ENCODE measurements around the gene MAP3K4. TPM values are rescaled to one million over a fixed set of nuclear protein-coding genes. Genes with fewer than 3 reads are reported as not detected.

MAP3K4 gene, protein sequence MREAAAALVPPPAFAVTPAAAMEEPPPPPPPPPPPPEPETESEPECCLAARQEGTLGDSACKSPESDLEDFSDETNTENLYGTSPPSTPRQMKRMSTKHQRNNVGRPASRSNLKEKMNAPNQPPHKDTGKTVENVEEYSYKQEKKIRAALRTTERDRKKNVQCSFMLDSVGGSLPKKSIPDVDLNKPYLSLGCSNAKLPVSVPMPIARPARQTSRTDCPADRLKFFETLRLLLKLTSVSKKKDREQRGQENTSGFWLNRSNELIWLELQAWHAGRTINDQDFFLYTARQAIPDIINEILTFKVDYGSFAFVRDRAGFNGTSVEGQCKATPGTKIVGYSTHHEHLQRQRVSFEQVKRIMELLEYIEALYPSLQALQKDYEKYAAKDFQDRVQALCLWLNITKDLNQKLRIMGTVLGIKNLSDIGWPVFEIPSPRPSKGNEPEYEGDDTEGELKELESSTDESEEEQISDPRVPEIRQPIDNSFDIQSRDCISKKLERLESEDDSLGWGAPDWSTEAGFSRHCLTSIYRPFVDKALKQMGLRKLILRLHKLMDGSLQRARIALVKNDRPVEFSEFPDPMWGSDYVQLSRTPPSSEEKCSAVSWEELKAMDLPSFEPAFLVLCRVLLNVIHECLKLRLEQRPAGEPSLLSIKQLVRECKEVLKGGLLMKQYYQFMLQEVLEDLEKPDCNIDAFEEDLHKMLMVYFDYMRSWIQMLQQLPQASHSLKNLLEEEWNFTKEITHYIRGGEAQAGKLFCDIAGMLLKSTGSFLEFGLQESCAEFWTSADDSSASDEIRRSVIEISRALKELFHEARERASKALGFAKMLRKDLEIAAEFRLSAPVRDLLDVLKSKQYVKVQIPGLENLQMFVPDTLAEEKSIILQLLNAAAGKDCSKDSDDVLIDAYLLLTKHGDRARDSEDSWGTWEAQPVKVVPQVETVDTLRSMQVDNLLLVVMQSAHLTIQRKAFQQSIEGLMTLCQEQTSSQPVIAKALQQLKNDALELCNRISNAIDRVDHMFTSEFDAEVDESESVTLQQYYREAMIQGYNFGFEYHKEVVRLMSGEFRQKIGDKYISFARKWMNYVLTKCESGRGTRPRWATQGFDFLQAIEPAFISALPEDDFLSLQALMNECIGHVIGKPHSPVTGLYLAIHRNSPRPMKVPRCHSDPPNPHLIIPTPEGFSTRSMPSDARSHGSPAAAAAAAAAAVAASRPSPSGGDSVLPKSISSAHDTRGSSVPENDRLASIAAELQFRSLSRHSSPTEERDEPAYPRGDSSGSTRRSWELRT (N-terminal part only)
- 10.2 TPM for polyA plus RNA-seq (2012; ENCODE audit: low read depth, missing spikeins)

DNA sequence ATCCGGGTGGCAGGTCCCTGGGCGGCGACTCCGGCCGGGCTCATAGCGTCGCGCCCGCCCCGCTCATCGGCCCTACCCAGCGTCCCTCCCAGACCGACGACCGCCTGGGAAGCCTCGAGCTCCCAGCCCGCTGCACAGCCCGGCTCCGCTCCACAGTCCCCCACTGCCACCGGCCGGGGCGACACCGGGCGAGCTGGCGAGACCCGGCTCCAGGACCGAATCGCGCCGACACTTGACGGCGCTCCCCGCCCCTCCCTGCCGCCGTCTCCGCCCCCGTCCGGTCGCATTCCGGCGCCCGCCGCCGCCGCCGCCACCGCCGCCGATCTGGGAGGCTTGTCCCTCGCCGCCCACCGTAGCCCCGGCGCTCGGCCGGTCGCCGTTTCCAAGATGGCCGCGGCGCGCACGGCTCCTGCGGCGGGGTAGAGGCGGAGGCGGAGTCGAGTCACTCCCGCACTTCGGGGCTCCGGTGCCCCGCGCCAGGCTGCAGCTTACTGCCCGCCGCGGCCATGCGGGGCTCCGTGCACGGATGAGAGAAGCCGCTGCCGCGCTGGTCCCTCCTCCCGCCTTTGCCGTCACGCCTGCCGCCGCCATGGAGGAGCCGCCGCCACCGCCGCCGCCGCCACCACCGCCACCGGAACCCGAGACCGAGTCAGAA, at the start of gene MAP3K4:
Gene MAP3K4 (plus strand): TSS at position 364 of the 655 bp plus-strand sequence. CDS start 163 bp downstream, at position 527.
- DNase-seq (ENCODE audit: insufficient read length, low spot score) (peak; percentile 62), FAIRE-seq (peak; percentile 80)
- TF ChIP-seq POLR2AphosphoS5 (IDR thresholded peaks at IDR 0.05; ENCODE audit: low read depth, low read length) (0 out of 2 replicates have a peak, but pooled peaks have one; percentile 24), TAF1 (IDR thresholded peaks at IDR 0.05; ENCODE audit: low read depth, low read length) (peak; percentile 81), POU2F2 (IDR thresholded peaks at IDR 0.05; ENCODE audit: low read depth, low read length) (no peak)

DNA sequence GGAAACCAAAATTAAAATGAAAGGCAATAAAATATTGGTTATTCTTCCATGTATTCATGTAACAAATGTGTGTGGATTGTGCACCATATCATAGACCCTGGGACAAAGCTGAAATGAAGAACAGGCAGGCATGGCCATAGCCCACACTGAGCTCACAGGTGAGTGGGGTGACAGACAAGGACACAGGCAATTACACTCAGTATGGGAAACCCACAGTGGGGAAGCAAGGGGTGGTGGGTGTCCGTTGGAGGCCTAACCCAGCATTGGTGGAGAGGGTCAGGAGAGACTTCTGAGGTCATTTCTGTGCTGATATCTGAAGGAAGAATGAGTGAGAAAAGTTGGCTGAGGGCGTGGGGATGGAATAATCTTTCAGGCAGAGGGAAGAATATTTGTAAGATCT, 47.6 kb upstream of the MAP3K4 start:
- TF ChIP-seq SPI1 (IDR thresholded peaks at IDR 0.05; ENCODE audit: low read depth, low read length) (no peak), POLR2AphosphoS5 (IDR thresholded peaks at IDR 0.05; ENCODE audit: low read depth, low read length) (no peak), POLR2A (IDR thresholded peaks at IDR 0.05; ENCODE audit: low read depth, low read length) (no peak), POU2F2 (IDR thresholded peaks at IDR 0.05; ENCODE audit: low read depth, low read length) (no peak), TAF1 (IDR thresholded peaks at IDR 0.05; ENCODE audit: low read depth, low read length) (no peak), PAX5 (IDR thresholded peaks at IDR 0.05; ENCODE audit: insufficient read depth, low read length, severe bottlenecking) (no peak)
- DNase-seq (ENCODE audit: insufficient read length, low spot score) (no peak), FAIRE-seq (no peak)

DNA sequence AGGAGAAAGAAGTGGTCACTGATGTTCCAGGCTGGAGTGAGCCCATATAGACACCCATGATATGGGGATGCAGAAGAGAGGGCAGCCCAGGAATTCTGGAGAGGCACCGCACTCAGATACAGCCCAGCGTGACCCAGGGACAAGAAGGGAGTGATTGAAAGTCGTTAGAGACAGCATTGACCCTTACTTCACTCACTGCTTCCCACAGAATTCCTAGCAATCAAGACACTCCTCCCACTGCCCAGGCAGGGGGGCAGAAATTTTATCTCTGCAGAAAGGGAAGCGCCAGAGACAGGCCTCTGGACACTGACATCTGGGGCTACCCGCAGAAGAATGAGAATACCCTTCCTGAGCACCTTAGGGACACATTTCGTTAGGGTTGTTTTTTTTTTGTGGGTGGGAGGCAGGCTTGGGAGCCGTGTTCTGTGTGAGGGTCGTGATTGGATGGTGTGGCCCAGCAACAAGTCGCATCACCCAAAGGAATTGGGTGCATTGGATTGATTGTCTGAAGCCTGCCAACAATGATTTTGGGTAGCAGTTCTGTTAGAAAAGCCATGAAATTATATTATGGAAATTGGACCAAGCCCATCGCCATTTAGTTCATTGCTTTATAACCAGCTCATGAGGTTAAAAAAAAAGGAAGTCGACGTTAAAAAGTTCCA, 45.9 kb upstream of the MAP3K4 start:
- FAIRE-seq (no peak), DNase-seq (ENCODE audit: insufficient read length, low spot score) (no peak)
- TF ChIP-seq SPI1 (IDR thresholded peaks at IDR 0.05; ENCODE audit: low read depth, low read length) (no peak), POU2F2 (IDR thresholded peaks at IDR 0.05; ENCODE audit: low read depth, low read length) (no peak), PAX5 (IDR thresholded peaks at IDR 0.05; ENCODE audit: insufficient read depth, low read length, severe bottlenecking) (no peak), POLR2AphosphoS5 (IDR thresholded peaks at IDR 0.05; ENCODE audit: low read depth, low read length) (no peak), TAF1 (IDR thresholded peaks at IDR 0.05; ENCODE audit: low read depth, low read length) (no peak)

DNA sequence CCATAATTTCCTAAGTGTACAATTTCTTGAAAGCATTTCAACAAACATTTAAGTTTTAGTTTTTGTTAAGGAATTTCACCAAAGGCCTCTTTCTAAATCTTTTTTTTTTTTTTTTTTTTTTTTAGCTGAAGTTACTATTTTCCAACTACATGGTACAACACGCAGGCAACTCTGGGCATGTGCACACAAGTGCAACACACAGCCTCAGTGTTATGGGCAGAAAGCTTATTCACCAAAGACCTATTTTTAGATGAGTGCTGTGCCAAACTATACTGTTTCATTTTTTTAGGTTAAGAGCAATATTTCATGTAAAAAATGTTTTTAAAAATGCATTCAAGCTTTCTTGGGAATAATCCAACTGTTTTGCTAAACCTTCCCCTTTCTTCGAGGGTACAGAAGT, 42.0 kb upstream of the MAP3K4 start:
- no peak for FAIRE-seq
- no peak for TF ChIP-seq SPI1 (IDR thresholded peaks at IDR 0.05; ENCODE audit: low read depth, low read length)
- TF ChIP-seq TAF1 (IDR thresholded peaks at IDR 0.05; ENCODE audit: low read depth, low read length), result no peak
- no peak for TF ChIP-seq POLR2A (IDR thresholded peaks at IDR 0.05; ENCODE audit: low read depth, low read length)
- no peak for TF ChIP-seq POLR2AphosphoS5 (IDR thresholded peaks at IDR 0.05; ENCODE audit: low read depth, low read length)
- no peak for TF ChIP-seq PAX5 (IDR thresholded peaks at IDR 0.05; ENCODE audit: insufficient read depth, low read length, severe bottlenecking)
- no peak for TF ChIP-seq POU2F2 (IDR thresholded peaks at IDR 0.05; ENCODE audit: low read depth, low read length)
- no peak for DNase-seq (ENCODE audit: insufficient read length, low spot score)

DNA sequence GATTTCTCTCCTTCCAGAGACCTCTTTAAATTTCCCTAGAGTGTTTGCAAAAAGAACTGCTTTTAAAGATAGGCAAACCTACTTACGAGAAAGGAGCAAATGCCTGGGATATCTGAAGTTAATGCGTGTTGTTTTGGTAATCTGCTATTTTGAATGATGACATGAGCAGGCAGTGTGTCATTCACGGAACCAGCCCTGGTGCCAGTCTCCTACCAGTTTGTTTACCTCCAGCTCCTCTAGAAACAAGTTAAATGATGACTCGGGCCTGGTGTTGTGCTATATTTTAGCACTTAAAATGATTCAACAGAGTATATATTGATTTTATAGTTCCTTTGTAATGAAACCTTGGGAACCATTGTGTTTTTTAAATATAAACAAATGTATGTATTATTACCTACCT, 41.1 kb upstream of the MAP3K4 start:
- FAIRE-seq, result peak; percentile 16
- no peak for DNase-seq (ENCODE audit: insufficient read length, low spot score)
- TF ChIP-seq POU2F2 (IDR thresholded peaks at IDR 0.05; ENCODE audit: low read depth, low read length) (no peak), TAF1 (IDR thresholded peaks at IDR 0.05; ENCODE audit: low read depth, low read length) (no peak), SPI1 (IDR thresholded peaks at IDR 0.05; ENCODE audit: low read depth, low read length) (no peak), POLR2A (IDR thresholded peaks at IDR 0.05; ENCODE audit: low read depth, low read length) (no peak), PAX5 (IDR thresholded peaks at IDR 0.05; ENCODE audit: insufficient read depth, low read length, severe bottlenecking) (no peak), POLR2AphosphoS5 (IDR thresholded peaks at IDR 0.05; ENCODE audit: low read depth, low read length) (no peak)

DNA sequence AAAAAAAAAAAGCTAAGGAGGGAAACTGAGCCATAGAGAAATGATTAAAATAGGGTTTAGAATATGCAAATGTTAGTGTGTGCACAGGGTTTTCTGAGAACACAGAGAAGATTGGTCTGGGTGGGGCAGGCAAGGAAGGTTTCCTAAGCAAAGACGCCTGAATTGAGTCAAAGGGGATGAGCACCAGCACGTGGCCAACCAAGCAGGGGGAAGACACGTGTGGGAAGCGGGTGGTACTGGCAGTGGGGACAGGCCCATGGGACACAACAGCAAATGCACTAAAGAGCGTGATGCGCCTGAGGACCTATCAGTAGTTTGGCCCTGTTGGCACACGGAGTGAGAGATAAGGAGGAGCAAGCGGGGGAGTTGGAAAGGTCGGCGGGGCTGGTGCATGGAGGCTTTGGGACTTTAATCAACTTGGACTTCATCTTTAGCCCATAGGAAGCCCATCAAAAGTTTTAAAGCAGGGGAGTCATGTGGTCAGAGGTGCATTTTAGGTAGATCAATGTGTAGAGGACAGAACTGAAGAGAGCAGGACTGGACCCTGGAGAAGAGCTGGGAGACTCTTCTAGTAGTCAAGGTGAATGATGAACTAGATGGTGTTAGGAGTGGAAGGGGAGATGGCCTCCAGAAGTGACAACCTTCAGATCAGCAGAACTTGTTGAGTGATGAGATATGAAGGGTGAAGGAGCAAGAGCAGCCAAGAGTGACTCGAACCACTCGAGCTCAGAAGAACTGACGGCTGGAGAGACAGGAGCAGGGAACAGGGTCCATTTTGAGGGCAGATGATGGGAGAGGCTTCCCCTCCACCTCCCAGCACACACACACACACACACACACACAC, 40.2 kb upstream of the MAP3K4 start:
- TF ChIP-seq TAF1 (IDR thresholded peaks at IDR 0.05; ENCODE audit: low read depth, low read length), result no peak
- no peak for TF ChIP-seq POLR2A (IDR thresholded peaks at IDR 0.05; ENCODE audit: low read depth, low read length)
- no peak for TF ChIP-seq POLR2AphosphoS5 (IDR thresholded peaks at IDR 0.05; ENCODE audit: low read depth, low read length)
- TF ChIP-seq SPI1 (IDR thresholded peaks at IDR 0.05; ENCODE audit: low read depth, low read length), result no peak
- no peak for FAIRE-seq
- no peak for DNase-seq (ENCODE audit: insufficient read length, low spot score)

DNA sequence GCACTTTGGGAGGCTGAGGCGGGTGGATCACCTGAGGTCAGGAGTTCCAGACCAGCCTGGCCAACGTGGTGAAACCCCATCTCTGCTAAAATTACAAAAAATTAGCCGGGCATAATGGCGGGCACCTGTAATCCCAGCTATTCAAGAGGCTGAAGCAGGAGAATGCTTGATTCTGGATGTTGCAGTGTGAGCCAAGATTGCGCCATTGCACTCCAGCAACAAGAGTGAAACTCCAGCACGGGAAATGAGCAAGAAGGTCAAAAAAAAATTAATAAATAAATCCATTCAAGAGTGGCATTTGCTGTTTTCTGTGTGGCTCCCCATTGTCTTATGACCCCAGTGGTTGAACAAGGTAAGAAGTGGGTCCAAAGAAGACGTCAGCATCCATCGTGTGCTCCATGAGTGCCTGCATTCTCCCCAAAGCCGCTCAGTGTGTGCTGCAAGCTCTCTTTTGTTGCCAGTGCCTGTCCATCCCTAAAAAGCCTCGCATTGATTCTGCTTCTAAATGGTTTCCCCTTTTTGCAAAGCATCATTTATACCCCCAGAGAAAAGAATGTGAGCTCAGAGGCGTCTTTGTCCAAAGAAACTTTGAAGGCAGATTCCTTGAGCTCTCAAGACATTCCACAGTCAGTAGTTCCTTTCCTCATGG, 38.8 kb upstream of the MAP3K4 start:
- no peak for FAIRE-seq
- TF ChIP-seq POU2F2 (IDR thresholded peaks at IDR 0.05; ENCODE audit: low read depth, low read length) (no peak), PAX5 (IDR thresholded peaks at IDR 0.05; ENCODE audit: insufficient read depth, low read length, severe bottlenecking) (no peak), POLR2A (IDR thresholded peaks at IDR 0.05; ENCODE audit: low read depth, low read length) (no peak), POLR2AphosphoS5 (IDR thresholded peaks at IDR 0.05; ENCODE audit: low read depth, low read length) (no peak), SPI1 (IDR thresholded peaks at IDR 0.05; ENCODE audit: low read depth, low read length) (no peak), TAF1 (IDR thresholded peaks at IDR 0.05; ENCODE audit: low read depth, low read length) (no peak)
- no peak for DNase-seq (ENCODE audit: insufficient read length, low spot score)
